HEK293 (cell line): ENCODE measurements around the gene CP.

Source experiments
- CTCF ChIA-PET: fragments of 350-600 bp; formaldehyde crosslinking; extraction: SDS; loops from one replicate; lab custom pipeline; 2021; ENCODE audit warnings: antibody characterized with exemption; lab: Yijun Ruan, JAX
- POLR2A ChIA-PET: fragments of 300-600 bp; formaldehyde crosslinking; extraction: SDS; loops from one replicate; lab custom pipeline; 2020; ENCODE audit warnings: antibody characterized with exemption, inconsistent platforms; lab: Yijun Ruan, JAX
- H3K27ac ChIP-seq: fragments of 200-500 bp; sonication (Bioruptor generic); 2 replicates; pipeline ENCODE4 v1.5.1; 2014; ENCODE audit warnings: low read depth, low read length, control low read depth, inconsistent platforms; ENCODE audit errors: extremely low read depth
- H3K36me3 ChIP-seq, 2 experiments: fragments of 200-500 bp in 1 of 2; sonication (Bioruptor generic) in 1 of 2; 1 replicate in 1 of 2; 2 replicates in 1 of 2; pipeline ENCODE4 v1.5.1; 2014 to 2017; ENCODE audit warnings: inconsistent platforms in 2 of 2, low read length in 2 of 2; ENCODE audit not compliant: control insufficient read depth in 2 of 2, insufficient read depth in 1 of 2
- H3K4me1 ChIP-seq: fragments of 200-500 bp; sonication (Bioruptor generic); 2 replicates; pipeline ENCODE4 v1.5.1; 2014; ENCODE audit warnings: mild to moderate bottlenecking, low read length, inconsistent platforms; ENCODE audit not compliant: control insufficient read depth, insufficient read depth
- H3K4me3 ChIP-seq: 2 replicates; pipeline ENCODE4 v1.5.1; 2011; ENCODE audit warnings: low read depth, mild to moderate bottlenecking, control low read depth, low read length, moderate library complexity
- H3K9me3 ChIP-seq: fragments of 200-500 bp; sonication (Bioruptor generic); 2 replicates; pipeline ENCODE4 v1.5.1; 2014; ENCODE audit warnings: low read depth, low read length, inconsistent platforms; ENCODE audit not compliant: control insufficient read depth, insufficient read depth
- BCL11A ChIP-seq: fragments of 450-650 bp; formaldehyde crosslinking; IDR thresholded peaks from 2 replicates; pipeline ENCODE4 v1.5.1; 2016; ENCODE audit warnings: low read depth, missing biosample characterization, missing genetic modification characterization
- IKZF3 ChIP-seq: fragments of 450-650 bp; IDR thresholded peaks from 2 replicates; pipeline ENCODE4 v1.5.0; 2018; ENCODE audit warnings: missing biosample characterization, mild to moderate bottlenecking, missing genetic modification characterization, moderate library complexity
- KLF9 ChIP-seq: fragments of 450-650 bp; formaldehyde crosslinking; IDR thresholded peaks from 2 replicates; pipeline ENCODE4 v1.5.1; 2016; ENCODE audit warnings: missing biosample characterization, missing genetic modification characterization, low read depth
- SP3 ChIP-seq: fragments of 450-650 bp; formaldehyde crosslinking; IDR thresholded peaks from 2 replicates; pipeline ENCODE4 v1.5.1; 2016; ENCODE audit warnings: missing biosample characterization, missing genetic modification characterization
- WT1 ChIP-seq: fragments of 450-650 bp; formaldehyde crosslinking; IDR thresholded peaks from 2 replicates; pipeline ENCODE4 v1.5.1; 2016; ENCODE audit warnings: missing biosample characterization, missing genetic modification characterization
- YY2 ChIP-seq: fragments of 450-650 bp; formaldehyde crosslinking; IDR thresholded peaks from 2 replicates; pipeline ENCODE4 v1.5.1; 2016; ENCODE audit warnings: missing biosample characterization, missing genetic modification characterization
- ZBTB17 ChIP-seq: fragments of 450-650 bp; formaldehyde crosslinking; IDR thresholded peaks from 2 replicates; pipeline ENCODE4 v1.5.1; 2016; ENCODE audit warnings: missing biosample characterization, missing genetic modification characterization
- ZBTB8A ChIP-seq: fragments of 450-650 bp; formaldehyde crosslinking; IDR thresholded peaks from 2 replicates; pipeline ENCODE4 v1.5.1; 2016; ENCODE audit warnings: missing biosample characterization, missing genetic modification characterization
- ZNF112 ChIP-seq: fragments of 450-650 bp; formaldehyde crosslinking; IDR thresholded peaks from 2 replicates; pipeline ENCODE4 v1.5.0; 2017; ENCODE audit warnings: missing biosample characterization, missing genetic modification characterization
- ZNF121 ChIP-seq: fragments of 450-650 bp; formaldehyde crosslinking; IDR thresholded peaks from 2 replicates; pipeline ENCODE4 v1.5.1; 2016; ENCODE audit warnings: missing biosample characterization, missing genetic modification characterization
- ZNF302 ChIP-seq: fragments of 450-650 bp; formaldehyde crosslinking; IDR thresholded peaks from 2 replicates; pipeline ENCODE4 v1.5.1; 2016; ENCODE audit warnings: missing biosample characterization, missing genetic modification characterization, low read depth
- ZNF596 ChIP-seq: fragments of 450-650 bp; IDR thresholded peaks from 2 replicates; pipeline ENCODE4 v1.5.0; 2018; ENCODE audit warnings: missing biosample characterization, mild to moderate bottlenecking, missing genetic modification characterization, moderate library complexity
- ZNF610 ChIP-seq: fragments of 450-650 bp; formaldehyde crosslinking; IDR thresholded peaks from 2 replicates; pipeline ENCODE4 v1.5.1; 2016; ENCODE audit warnings: missing biosample characterization, missing genetic modification characterization, borderline replicate concordance
- ZNF624 ChIP-seq: fragments of 450-650 bp; formaldehyde crosslinking; IDR thresholded peaks from 2 replicates; pipeline ENCODE4 v1.5.1; 2017; ENCODE audit warnings: missing biosample characterization, missing genetic modification characterization
- ZNF658 ChIP-seq: fragments of 450-650 bp; formaldehyde crosslinking; IDR thresholded peaks from 2 replicates; pipeline ENCODE4; 2016; ENCODE audit warnings: missing biosample characterization, missing genetic modification characterization
- ZNF830 ChIP-seq: fragments of 450-650 bp; IDR thresholded peaks from 2 replicates; pipeline ENCODE4 v1.5.0; 2018; ENCODE audit warnings: missing biosample characterization, missing genetic modification characterization, low read depth, mild to moderate bottlenecking, moderate library complexity
- TF ChIP-seq, protein P1 (sequence below): fragments of 450-650 bp; formaldehyde crosslinking; IDR thresholded peaks from 2 replicates; pipeline ENCODE4 v1.5.1; 2016; ENCODE audit warnings: missing biosample characterization, missing genetic modification characterization
- TF ChIP-seq, protein P2 (sequence below): fragments of 450-650 bp; formaldehyde crosslinking; IDR thresholded peaks from 2 replicates; pipeline ENCODE4 v1.5.1; 2017; ENCODE audit warnings: missing biosample characterization, missing genetic modification characterization
- TF ChIP-seq, protein P3 (sequence below): fragments of 450-650 bp; formaldehyde crosslinking; IDR thresholded peaks from 2 replicates; pipeline ENCODE4 v1.5.1; 2016; ENCODE audit warnings: missing biosample characterization, missing genetic modification characterization
- TF ChIP-seq, protein P4 (sequence below): fragments of 450-650 bp; formaldehyde crosslinking; IDR thresholded peaks from 2 replicates; pipeline ENCODE4 v1.5.1; 2016; ENCODE audit warnings: missing biosample characterization, missing genetic modification characterization, low read depth
- TF ChIP-seq, protein P5 (sequence below): fragments of 450-650 bp; IDR thresholded peaks from 2 replicates; pipeline ENCODE4 v1.5.1; 2018; ENCODE audit warnings: missing biosample characterization, missing genetic modification characterization

Gene CP

DNA sequence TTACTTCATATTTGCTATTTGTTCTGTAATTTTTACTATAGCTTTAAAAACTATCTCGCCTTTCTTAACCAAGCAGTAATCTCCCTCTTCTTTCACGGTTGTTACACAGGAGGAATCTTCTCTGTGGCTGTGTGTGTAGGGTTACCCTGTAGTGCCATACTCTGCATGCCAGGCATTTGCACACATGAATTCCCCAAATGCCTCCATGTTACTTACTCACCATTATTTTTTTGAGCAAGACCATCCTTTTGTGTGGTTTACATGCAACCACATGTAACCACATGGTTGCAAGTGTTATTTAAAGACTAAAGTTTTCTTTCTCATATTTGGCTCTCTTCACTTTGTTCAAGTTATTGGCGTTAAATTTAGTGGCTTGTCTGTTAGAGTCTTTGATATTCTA, 46.7 kb downstream of the CP start:
- Histone ChIP-seq H3K9me3 (no peaks in the 10 kb centered on the region), H3K4me1 (no peaks in the 10 kb centered on the region), H3K36me3 (peaks cover 0 to 26% of the 10 kb centered on the region in 2 experiments)
- POLR2A ChIA-PET, result no interaction called here
- TF ChIP-seq ZBTB8A (tag by site-specific recombination) (no peak), IKZF3 (no peak), BCL11A (tag by site-specific recombination) (no peak), ZNF658 (tag by site-specific recombination) (no peak), ZNF610 (no peak), ZNF302 (tag by site-specific recombination) (no peak), ZNF596 (tag by site-specific recombination) (no peak), ZNF112 (tag by site-specific recombination) (no peak), ZNF830 (tag by site-specific recombination) (no peak), ZNF624 (tag by site-specific recombination) (no peak), SP3 (tag by site-specific recombination) (no peak), ZNF121 (tag by site-specific recombination) (no peak), WT1 (tag by site-specific recombination) (no peak), YY2 (tag by site-specific recombination) (no peak)
- TF ChIP-seq, protein P1, sequence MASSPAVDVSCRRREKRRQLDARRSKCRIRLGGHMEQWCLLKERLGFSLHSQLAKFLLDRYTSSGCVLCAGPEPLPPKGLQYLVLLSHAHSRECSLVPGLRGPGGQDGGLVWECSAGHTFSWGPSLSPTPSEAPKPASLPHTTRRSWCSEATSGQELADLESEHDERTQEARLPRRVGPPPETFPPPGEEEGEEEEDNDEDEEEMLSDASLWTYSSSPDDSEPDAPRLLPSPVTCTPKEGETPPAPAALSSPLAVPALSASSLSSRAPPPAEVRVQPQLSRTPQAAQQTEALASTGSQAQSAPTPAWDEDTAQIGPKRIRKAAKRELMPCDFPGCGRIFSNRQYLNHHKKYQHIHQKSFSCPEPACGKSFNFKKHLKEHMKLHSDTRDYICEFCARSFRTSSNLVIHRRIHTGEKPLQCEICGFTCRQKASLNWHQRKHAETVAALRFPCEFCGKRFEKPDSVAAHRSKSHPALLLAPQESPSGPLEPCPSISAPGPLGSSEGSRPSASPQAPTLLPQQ, result no peak
- TF ChIP-seq, protein P2, sequence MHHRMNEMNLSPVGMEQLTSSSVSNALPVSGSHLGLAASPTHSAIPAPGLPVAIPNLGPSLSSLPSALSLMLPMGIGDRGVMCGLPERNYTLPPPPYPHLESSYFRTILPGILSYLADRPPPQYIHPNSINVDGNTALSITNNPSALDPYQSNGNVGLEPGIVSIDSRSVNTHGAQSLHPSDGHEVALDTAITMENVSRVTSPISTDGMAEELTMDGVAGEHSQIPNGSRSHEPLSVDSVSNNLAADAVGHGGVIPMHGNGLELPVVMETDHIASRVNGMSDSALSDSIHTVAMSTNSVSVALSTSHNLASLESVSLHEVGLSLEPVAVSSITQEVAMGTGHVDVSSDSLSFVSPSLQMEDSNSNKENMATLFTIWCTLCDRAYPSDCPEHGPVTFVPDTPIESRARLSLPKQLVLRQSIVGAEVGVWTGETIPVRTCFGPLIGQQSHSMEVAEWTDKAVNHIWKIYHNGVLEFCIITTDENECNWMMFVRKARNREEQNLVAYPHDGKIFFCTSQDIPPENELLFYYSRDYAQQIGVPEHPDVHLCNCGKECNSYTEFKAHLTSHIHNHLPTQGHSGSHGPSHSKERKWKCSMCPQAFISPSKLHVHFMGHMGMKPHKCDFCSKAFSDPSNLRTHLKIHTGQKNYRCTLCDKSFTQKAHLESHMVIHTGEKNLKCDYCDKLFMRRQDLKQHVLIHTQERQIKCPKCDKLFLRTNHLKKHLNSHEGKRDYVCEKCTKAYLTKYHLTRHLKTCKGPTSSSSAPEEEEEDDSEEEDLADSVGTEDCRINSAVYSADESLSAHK, result no peak
- TF ChIP-seq, protein P3, sequence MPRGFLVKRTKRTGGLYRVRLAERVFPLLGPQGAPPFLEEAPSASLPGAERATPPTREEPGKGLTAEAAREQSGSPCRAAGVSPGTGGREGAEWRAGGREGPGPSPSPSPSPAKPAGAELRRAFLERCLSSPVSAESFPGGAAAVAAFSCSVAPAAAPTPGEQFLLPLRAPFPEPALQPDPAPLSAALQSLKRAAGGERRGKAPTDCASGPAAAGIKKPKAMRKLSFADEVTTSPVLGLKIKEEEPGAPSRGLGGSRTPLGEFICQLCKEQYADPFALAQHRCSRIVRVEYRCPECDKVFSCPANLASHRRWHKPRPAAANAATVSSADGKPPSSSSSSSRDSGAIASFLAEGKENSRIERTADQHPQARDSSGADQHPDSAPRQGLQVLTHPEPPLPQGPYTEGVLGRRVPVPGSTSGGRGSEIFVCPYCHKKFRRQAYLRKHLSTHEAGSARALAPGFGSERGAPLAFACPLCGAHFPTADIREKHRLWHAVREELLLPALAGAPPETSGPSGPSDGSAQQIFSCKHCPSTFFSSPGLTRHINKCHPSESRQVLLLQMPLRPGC, result no peak
- TF ChIP-seq, protein P4, sequence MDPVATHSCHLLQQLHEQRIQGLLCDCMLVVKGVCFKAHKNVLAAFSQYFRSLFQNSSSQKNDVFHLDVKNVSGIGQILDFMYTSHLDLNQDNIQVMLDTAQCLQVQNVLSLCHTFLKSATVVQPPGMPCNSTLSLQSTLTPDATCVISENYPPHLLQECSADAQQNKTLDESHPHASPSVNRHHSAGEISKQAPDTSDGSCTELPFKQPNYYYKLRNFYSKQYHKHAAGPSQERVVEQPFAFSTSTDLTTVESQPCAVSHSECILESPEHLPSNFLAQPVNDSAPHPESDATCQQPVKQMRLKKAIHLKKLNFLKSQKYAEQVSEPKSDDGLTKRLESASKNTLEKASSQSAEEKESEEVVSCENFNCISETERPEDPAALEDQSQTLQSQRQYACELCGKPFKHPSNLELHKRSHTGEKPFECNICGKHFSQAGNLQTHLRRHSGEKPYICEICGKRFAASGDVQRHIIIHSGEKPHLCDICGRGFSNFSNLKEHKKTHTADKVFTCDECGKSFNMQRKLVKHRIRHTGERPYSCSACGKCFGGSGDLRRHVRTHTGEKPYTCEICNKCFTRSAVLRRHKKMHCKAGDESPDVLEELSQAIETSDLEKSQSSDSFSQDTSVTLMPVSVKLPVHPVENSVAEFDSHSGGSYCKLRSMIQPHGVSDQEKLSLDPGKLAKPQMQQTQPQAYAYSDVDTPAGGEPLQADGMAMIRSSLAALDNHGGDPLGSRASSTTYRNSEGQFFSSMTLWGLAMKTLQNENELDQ, result no peak
- TF ChIP-seq, all 188 proteins: peak for 0
- Histone ChIP-seq H3K4me3 (no peak overlapping the region), H3K27ac (no peak overlapping the region)
- CTCF ChIA-PET, result no interaction called here

DNA sequence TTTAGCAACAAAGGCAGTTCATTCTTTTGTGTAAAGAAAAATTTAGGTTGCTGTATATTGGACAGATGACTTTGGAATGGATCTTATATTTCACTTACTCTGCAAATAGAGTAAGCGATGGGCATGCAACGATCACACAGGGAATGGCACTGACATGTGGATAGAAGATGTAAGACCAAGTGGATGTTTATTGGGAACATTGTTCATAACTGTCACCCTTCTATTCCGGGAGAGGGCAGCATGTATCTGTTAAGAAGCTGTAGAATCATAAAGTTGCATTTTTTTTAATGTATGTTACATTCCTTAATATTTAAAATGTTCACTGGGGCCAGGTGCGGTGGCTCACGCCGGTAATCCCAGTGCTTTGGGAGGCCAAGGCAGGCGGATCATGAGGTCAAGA, 51.0 kb downstream of the CP start:
- Histone ChIP-seq H3K4me1 (no peaks in the 10 kb centered on the region), H3K9me3 (no peaks in the 10 kb centered on the region), H3K36me3 (peaks cover 0 to 51% of the 10 kb centered on the region in 2 experiments), H3K27ac (no peak overlapping the region), H3K4me3 (no peak overlapping the region)
- TF ChIP-seq, protein P2, result no peak
- TF ChIP-seq ZBTB17 (tag by site-specific recombination) (no peak), KLF9 (tag by site-specific recombination) (no peak)
- TF ChIP-seq, protein P5, sequence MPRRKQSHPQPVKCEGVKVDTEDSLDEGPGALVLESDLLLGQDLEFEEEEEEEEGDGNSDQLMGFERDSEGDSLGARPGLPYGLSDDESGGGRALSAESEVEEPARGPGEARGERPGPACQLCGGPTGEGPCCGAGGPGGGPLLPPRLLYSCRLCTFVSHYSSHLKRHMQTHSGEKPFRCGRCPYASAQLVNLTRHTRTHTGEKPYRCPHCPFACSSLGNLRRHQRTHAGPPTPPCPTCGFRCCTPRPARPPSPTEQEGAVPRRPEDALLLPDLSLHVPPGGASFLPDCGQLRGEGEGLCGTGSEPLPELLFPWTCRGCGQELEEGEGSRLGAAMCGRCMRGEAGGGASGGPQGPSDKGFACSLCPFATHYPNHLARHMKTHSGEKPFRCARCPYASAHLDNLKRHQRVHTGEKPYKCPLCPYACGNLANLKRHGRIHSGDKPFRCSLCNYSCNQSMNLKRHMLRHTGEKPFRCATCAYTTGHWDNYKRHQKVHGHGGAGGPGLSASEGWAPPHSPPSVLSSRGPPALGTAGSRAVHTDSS, result no peak
- TF ChIP-seq, protein P3, result no peak
- CTCF ChIA-PET, result no interaction called here
- POLR2A ChIA-PET, result no interaction called here
